Hepatocyte (in vitro differentiated cells): Measurements from ENCODE around the gene COQ2. TPM values are rescaled to one million over a fixed set of nuclear protein-coding genes. Genes with fewer than 3 reads are reported as not detected.
"Not testable (repeated sequence)": the region's sequence is repeated elsewhere in the genome, so short reads cannot be mapped to it uniquely, and the experiment has no call there.

Experiments used
- DNase-seq: peaks from one replicate; pipeline ENCODE4 v3.0.0-alpha.2; 2016; ENCODE audit warnings: low spot score
- H2AFZ ChIP-seq: fragments of 200-600 bp; sonication (generic); 2 replicates; pipeline ENCODE4 v1.6.0; 2016; ENCODE audit warnings: antibody characterized with exemption, mild to moderate bottlenecking
- H3K27ac ChIP-seq: fragments of 200-600 bp; sonication (generic); 2 replicates; pipeline ENCODE4 v1.5.1; 2016; ENCODE audit warnings: mild to moderate bottlenecking
- H3K27me3 ChIP-seq: fragments of 200-600 bp; sonication (generic); 2 replicates; pipeline ENCODE4 v1.6.1; 2016
- H3K36me3 ChIP-seq: fragments of 200-600 bp; sonication (generic); replicated peaks from 2 replicates; pipeline ENCODE4 v1.5.1; 2016; ENCODE audit warnings: low read depth; ENCODE audit not compliant: insufficient read depth
- H3K4me1 ChIP-seq: fragments of 200-600 bp; sonication (generic); 2 replicates; pipeline ENCODE4 v1.5.1; 2016; ENCODE audit warnings: mild to moderate bottlenecking, moderate library complexity; ENCODE audit not compliant: insufficient read depth
- H3K4me2 ChIP-seq: fragments of 200-600 bp; sonication (generic); 2 replicates; pipeline ENCODE4 v1.6.0; 2016
- H3K4me3 ChIP-seq: fragments of 200-600 bp; sonication (generic); 2 replicates; pipeline ENCODE4 v1.5.1; 2016; ENCODE audit warnings: mild to moderate bottlenecking
- H3K79me2 ChIP-seq: fragments of 200-600 bp; sonication (generic); 2 replicates; pipeline ENCODE4 v1.6.0; 2017; ENCODE audit warnings: mild to moderate bottlenecking
- H3K9me2 ChIP-seq: fragments of 200-600 bp; sonication (generic); replicated peaks from 2 replicates; pipeline ENCODE4 v1.6.0; 2017; ENCODE audit warnings: mild to moderate bottlenecking; ENCODE audit not compliant: insufficient read depth
- H3K9me3 ChIP-seq: fragments of 200-600 bp; sonication (generic); 2 replicates; pipeline ENCODE4 v1.5.1; 2016; ENCODE audit warnings: low read depth, mild to moderate bottlenecking
- H4K20me1 ChIP-seq: fragments of 200-600 bp; sonication (generic); 2 replicates; pipeline ENCODE4 v1.6.0; 2016; ENCODE audit warnings: mild to moderate bottlenecking; ENCODE audit not compliant: insufficient read depth, poor library complexity, severe bottlenecking
- EZH2 ChIP-seq: fragments of 200-600 bp; sonication (generic); IDR thresholded peaks from 2 replicates; pipeline ENCODE4 v1.6.1; 2016; ENCODE audit warnings: antibody characterized with exemption, mild to moderate bottlenecking, borderline replicate concordance
- EZH2phosphoT487 ChIP-seq: fragments of 200-600 bp; sonication (generic); IDR thresholded peaks from one replicate; pipeline ENCODE4 v1.6.1; 2018; ENCODE audit warnings: antibody characterized with exemption, mild to moderate bottlenecking, low read depth, moderate library complexity; ENCODE audit not compliant: unreplicated experiment, severe bottlenecking
- WGBS: methylation state at CpG from one replicate; pipeline ENCODE4 v1.1.6; 2016; ENCODE audit warnings: low lambda C conversion rate; ENCODE audit errors: missing lambda C conversion rate; 5-methylcytosine and 5-hydroxymethylcytosine counted together
- polyA plus RNA-seq: library from polyadenylated mRNA; unstranded; fragments of >200 nt; fragmentation: Nextera tagmentation; extraction: Ambion mirVana; gene quantifications from 2 replicates; pipeline ENCODE4 v1.2.1, GENCODE V29; 2016
- total RNA-seq: library from RNA; depleted of rRNA; stranded (reverse); fragments of >200 nt; gene quantifications from 2 replicates; pipeline ENCODE4 v1.2.3, GENCODE V29; 2014
- TF ChIP-seq, protein P1 (sequence below): fragments of 200-600 bp; sonication (generic); IDR thresholded peaks from 2 replicates; pipeline ENCODE4 v1.5.1; 2016; ENCODE audit warnings: antibody characterized with exemption, mild to moderate bottlenecking; ENCODE audit not compliant: poor library complexity

The COQ2 gene
- total and polyA plus RNA-seq, 2 experiments from 2014 or later = 13.4 to 18.6 TPM

DNA sequence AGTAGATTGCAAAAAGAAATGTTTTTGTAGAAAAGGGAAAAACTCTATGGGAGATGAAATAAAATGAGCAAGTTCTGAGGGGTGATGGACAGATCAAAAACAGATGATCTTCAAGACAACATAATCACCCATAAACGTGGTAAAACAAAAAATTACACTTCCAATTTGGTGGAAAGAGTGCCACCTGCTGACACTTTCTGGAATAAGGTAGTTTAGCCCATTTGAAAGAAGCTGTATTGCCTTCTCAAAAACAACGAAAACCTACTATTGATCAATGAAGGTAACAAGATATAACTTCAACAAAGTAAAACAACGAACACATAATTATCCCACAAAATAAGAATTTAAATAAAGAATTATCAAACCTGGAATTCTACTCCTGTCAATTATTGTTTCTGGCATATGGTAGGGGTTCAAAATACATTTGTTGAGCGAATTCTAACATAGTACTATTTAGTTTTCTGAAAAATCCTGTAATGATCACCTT lies 2.5 kb downstream of the COQ2 start:
- Histone ChIP-seq H3K27ac (no peak overlapping the region), H3K27me3 (no peaks in the 10 kb centered on the region), H4K20me1 (no peaks in the 10 kb centered on the region), H3K4me2 (peak overlapping the region; percentile 59), H3K79me2 (peaks cover 18% of the 10 kb centered on the region), H2AFZ (no peak overlapping the region), H3K4me1 (peaks cover 10% of the 10 kb centered on the region), H3K4me3 (no peak overlapping the region), H3K9me2 (no peaks in the 10 kb centered on the region), H3K36me3 (no peaks in the 10 kb centered on the region), H3K9me3 (no peaks in the 10 kb centered on the region)
- WGBS = 40% methylated on average over 4 of the region's 4 CpGs
- no peak for TF ChIP-seq EZH2
- TF ChIP-seq, protein P1, sequence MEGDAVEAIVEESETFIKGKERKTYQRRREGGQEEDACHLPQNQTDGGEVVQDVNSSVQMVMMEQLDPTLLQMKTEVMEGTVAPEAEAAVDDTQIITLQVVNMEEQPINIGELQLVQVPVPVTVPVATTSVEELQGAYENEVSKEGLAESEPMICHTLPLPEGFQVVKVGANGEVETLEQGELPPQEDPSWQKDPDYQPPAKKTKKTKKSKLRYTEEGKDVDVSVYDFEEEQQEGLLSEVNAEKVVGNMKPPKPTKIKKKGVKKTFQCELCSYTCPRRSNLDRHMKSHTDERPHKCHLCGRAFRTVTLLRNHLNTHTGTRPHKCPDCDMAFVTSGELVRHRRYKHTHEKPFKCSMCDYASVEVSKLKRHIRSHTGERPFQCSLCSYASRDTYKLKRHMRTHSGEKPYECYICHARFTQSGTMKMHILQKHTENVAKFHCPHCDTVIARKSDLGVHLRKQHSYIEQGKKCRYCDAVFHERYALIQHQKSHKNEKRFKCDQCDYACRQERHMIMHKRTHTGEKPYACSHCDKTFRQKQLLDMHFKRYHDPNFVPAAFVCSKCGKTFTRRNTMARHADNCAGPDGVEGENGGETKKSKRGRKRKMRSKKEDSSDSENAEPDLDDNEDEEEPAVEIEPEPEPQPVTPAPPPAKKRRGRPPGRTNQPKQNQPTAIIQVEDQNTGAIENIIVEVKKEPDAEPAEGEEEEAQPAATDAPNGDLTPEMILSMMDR = peak; percentile 75
- no peak for TF ChIP-seq EZH2phosphoT487
- peak; percentile 62 for DNase-seq

DNA sequence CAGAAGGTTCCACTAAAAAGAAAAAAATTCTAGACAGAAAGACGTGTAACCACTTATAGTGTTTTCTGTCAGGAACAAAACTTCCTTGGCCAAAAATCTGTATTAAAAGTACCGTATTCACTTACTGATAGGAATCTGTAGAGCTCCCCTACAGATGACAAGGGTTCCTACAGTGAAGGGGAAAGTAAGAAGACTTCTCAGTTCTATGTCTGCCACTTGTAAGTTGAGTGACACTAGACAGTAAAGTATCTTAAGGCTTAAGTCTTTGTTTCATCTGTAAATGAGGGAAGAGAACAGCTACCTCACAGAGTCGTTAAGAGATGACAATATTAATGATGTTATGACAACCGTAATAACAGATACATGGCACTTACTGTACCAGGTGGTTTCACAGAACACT lies 3.3 kb downstream of the COQ2 start:
- WGBS = 71% methylated on average over 4 of the region's 4 CpGs
- no peak for TF ChIP-seq EZH2phosphoT487
- TF ChIP-seq, protein P1 = no peak
- TF ChIP-seq EZH2 = no peak
- Histone ChIP-seq H4K20me1 (no peaks in the 10 kb centered on the region), H3K36me3 (no peaks in the 10 kb centered on the region), H3K9me2 (no peaks in the 10 kb centered on the region), H3K4me1 (peaks cover 10% of the 10 kb centered on the region), H3K27me3 (no peaks in the 10 kb centered on the region), H3K79me2 (peaks cover 18% of the 10 kb centered on the region), H2AFZ (no peak overlapping the region), H3K27ac (no peak overlapping the region), H3K4me3 (no peak overlapping the region), H3K9me3 (no peaks in the 10 kb centered on the region), H3K4me2 (no peak overlapping the region)
- no peak for DNase-seq

DNA sequence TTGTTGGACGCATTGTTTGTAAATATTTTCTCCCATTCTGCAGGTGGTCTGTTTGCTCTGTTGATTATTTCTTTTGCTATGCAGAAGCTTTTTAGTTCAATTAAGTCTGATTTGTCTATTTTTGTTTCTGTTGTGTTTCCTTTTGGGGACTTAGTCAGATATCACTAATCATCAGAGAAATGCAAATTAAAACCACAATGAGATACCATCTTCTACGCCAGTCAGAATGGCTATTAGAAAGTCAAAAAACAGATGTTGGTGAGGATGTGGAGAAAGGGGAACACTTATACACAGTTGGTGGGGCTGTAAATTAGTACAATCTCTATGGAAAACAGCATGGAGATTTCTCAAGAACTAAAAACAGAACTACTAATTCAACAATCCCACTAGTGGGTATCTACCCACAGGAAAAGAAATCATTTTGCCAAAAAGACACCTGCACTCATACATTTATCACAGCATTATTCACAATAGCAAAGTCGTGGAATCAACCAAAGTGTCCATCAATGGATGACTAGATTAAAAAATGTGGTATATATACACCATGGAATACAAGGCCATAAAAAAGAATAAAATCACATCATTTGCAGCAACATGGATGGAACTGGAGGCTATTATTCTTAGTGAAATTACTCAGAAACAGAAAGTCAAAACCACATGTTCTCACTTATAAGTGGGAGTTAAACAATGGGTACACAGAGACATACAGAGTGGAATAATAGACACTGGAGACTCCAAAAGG lies 8.1 kb downstream of the COQ2 start:
- Histone ChIP-seq H3K9me3 (no peaks in the 10 kb centered on the region), H3K36me3 (no peaks in the 10 kb centered on the region), H3K9me2 (no peaks in the 10 kb centered on the region), H3K27ac (no peak overlapping the region), H2AFZ (no peak overlapping the region), H3K79me2 (peaks cover 2% of the 10 kb centered on the region), H3K27me3 (no peaks in the 10 kb centered on the region), H3K4me2 (no peak overlapping the region), H4K20me1 (no peaks in the 10 kb centered on the region), H3K4me1 (peaks cover under 1% of the 10 kb centered on the region), H3K4me3 (no peak overlapping the region)
- no peak for TF ChIP-seq EZH2
- TF ChIP-seq, protein P1 = no peak
- TF ChIP-seq EZH2phosphoT487 = no peak
- no peak for DNase-seq
- WGBS = 95% methylated on average over 3 of the region's 3 CpGs

DNA sequence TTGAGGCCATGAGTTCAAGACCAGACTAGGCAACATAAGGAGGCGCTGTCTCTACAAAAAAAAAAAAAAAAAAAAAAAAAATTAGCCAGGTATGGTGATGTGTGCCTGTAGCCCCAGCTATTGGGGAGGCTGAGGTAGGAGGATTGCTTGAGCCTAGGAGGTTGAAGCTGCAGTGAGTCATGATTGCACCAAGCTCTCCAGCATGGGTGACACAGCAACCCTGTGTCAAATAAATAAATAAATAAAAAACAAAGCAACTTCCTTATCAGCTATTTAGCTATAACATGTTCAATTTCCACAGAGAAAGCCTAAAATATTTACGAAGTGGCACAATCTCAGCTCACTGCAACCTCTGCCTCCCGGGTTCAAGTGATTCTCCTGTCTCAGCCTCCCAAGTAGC lies 10.7 kb downstream of the COQ2 start:
- H3K79me2 ChIP-seq, H3K27me3 ChIP-seq, H3K4me3 ChIP-seq, H4K20me1 ChIP-seq, H3K27ac ChIP-seq, H3K36me3 ChIP-seq, H3K4me1 ChIP-seq, H2AFZ ChIP-seq, H3K4me2 ChIP-seq, DNase-seq, H3K9me2 ChIP-seq, H3K9me3 ChIP-seq: not testable (repeated sequence)
- WGBS = 97% methylated on average over 3 of the region's 3 CpGs
